Peyer's patch (tissue), 4 donors: ENCODE measurements around the gene COL3A1. TPM values are rescaled to one million over a fixed set of nuclear protein-coding genes. Genes with fewer than 3 reads are reported as not detected.

Experiments used
- DNase-seq, 3 donors: peaks; one replicate each; pipeline ENCODE4 v3.0.0-alpha.2; 2017 to 2019
- H3K27ac ChIP-seq, 4 donors: fragments of 200-600 bp; sonication (generic); one replicate each; pipeline ENCODE4 v1.5.1; 2016 to 2019
- H3K27me3 ChIP-seq, 2 donors: fragments of 200-600 bp; sonication (generic); one replicate each; pipeline ENCODE4 v1.5.1; 2019
- H3K36me3 ChIP-seq, 3 donors: fragments of 200-600 bp; sonication (generic); one replicate each; pipeline ENCODE4 v1.5.1; 2016 to 2019
- H3K4me1 ChIP-seq, 4 donors: fragments of 200-600 bp; sonication (generic); one replicate each; pipeline ENCODE4 v1.5.1; 2016 to 2019
- H3K4me3 ChIP-seq, 4 donors: fragments of 200-600 bp; sonication (generic); 1 replicate in 3 of 4; 2 replicates in 1 of 4; pipeline ENCODE4 v1.5.1; 2016 to 2019; ENCODE audit warnings: mild to moderate bottlenecking in 1 of 4
- H3K9me3 ChIP-seq, 4 donors: fragments of 200-600 bp; sonication (generic); one replicate each; pipeline ENCODE4 v1.5.1; 2016 to 2019; ENCODE audit warnings: mild to moderate bottlenecking in 1 of 4
- POLR2A ChIP-seq, 2 donors: fragments of 450-650 bp; IDR thresholded peaks; one replicate each; pipeline ENCODE4 v1.5.1; 2017; ENCODE audit warnings: antibody characterized with exemption in 2 of 2, mild to moderate bottlenecking in 2 of 2, moderate library complexity in 2 of 2
- total RNA-seq, 4 donors: library from RNA; depleted of rRNA; stranded (reverse); fragments of >200 nt; gene quantifications; one replicate each; pipeline ENCODE4 v1.1.0, GENCODE V29; 2016
- TF ChIP-seq, protein P1 (sequence below), 6 experiments: fragments of 450-650 bp in 4 of 6; fragments of 200-600 bp in 2 of 6; sonication (generic) in 1 of 6; IDR thresholded peaks; one replicate each; pipeline ENCODE4 v1.5.1; 2017 to 2019; ENCODE audit warnings: antibody characterized with exemption in 6 of 6, mild to moderate bottlenecking in 3 of 6, moderate library complexity in 1 of 6

Gene COL3A1
- total RNA-seq, 4 donors from 2014 or later = 33.9 to 317 (median 69.9) TPM

DNA sequence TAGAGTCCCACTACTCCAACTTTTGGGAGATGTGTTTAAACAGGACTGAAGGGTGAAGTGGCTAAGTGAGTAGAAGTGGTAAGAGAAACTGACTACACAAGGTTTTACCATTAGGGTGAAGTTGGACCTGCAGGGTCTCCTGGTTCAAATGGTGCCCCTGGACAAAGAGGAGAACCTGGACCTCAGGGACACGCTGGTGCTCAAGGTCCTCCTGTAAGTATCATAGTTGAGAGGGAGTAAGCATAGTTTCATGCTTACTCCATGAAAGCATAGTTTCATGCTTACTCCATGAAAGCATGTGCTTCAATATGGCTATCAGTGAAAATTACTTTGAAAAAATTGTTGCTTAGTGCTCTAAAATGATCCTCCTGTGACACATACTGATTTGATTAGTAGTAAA lies 19.1 kb downstream of the COL3A1 start:
- TF ChIP-seq, protein P1, sequence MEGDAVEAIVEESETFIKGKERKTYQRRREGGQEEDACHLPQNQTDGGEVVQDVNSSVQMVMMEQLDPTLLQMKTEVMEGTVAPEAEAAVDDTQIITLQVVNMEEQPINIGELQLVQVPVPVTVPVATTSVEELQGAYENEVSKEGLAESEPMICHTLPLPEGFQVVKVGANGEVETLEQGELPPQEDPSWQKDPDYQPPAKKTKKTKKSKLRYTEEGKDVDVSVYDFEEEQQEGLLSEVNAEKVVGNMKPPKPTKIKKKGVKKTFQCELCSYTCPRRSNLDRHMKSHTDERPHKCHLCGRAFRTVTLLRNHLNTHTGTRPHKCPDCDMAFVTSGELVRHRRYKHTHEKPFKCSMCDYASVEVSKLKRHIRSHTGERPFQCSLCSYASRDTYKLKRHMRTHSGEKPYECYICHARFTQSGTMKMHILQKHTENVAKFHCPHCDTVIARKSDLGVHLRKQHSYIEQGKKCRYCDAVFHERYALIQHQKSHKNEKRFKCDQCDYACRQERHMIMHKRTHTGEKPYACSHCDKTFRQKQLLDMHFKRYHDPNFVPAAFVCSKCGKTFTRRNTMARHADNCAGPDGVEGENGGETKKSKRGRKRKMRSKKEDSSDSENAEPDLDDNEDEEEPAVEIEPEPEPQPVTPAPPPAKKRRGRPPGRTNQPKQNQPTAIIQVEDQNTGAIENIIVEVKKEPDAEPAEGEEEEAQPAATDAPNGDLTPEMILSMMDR (IDR thresholded peaks at IDR 0.05) = no peak
- no peak for TF ChIP-seq POLR2A (IDR thresholded peaks at IDR 0.05)
- Histone ChIP-seq H3K27ac (no peak overlapping the region), H3K9me3 (no peaks in the 10 kb centered on the region), H3K4me1 (no peaks in the 10 kb centered on the region), H3K36me3 (peaks cover 0 to 26% (median 0%) of the 10 kb centered on the region in 3 donors), H3K27me3 (no peaks in the 10 kb centered on the region), H3K4me3 (no peak overlapping the region)
- DNase-seq = no peak

GRCh38 chr2:188997263-188997662 lies 23.1 kb downstream of the COL3A1 start:
- no peaks in the 10 kb centered on the region for H3K4me1 ChIP-seq
- DNase-seq = no peak
- H3K4me3 ChIP-seq = no peak overlapping the region
- H3K27ac ChIP-seq = no peak overlapping the region
- peaks cover 0 to 47% (median 0%) of the 10 kb centered on the region in 3 donors for H3K36me3 ChIP-seq
- H3K27me3 ChIP-seq = no peaks in the 10 kb centered on the region
- no peaks in the 10 kb centered on the region for H3K9me3 ChIP-seq
- TF ChIP-seq, protein P1 (IDR thresholded peaks at IDR 0.05) = no peak
- no peak for TF ChIP-seq POLR2A (IDR thresholded peaks at IDR 0.05)

GRCh38 chr2:189000221-189000620 lies 26.0 kb downstream of the COL3A1 start:
- TF ChIP-seq POLR2A (IDR thresholded peaks at IDR 0.05) = no peak
- TF ChIP-seq, protein P1 (IDR thresholded peaks at IDR 0.05) = no peak
- H3K36me3 ChIP-seq = peaks cover 0 to 50% (median 0%) of the 10 kb centered on the region in 3 donors

GRCh38 chr2:189002079-189002478 lies 27.9 kb downstream of the COL3A1 start:
- DNase-seq = no peak
- no peak for TF ChIP-seq POLR2A (IDR thresholded peaks at IDR 0.05)
- TF ChIP-seq, protein P1 (IDR thresholded peaks at IDR 0.05) = no peak
- no peaks in the 10 kb centered on the region for H3K9me3 ChIP-seq
- no peak overlapping the region for H3K4me3 ChIP-seq
- no peak overlapping the region for H3K27ac ChIP-seq
- H3K36me3 ChIP-seq = peaks cover 0 to 43% (median 0%) of the 10 kb centered on the region in 3 donors
- H3K27me3 ChIP-seq = no peaks in the 10 kb centered on the region
- H3K4me1 ChIP-seq = no peaks in the 10 kb centered on the region

More at GRCh38 chr2:189000221-189000620, 26.0 kb downstream of the COL3A1 start:
- H3K4me1 ChIP-seq = no peaks in the 10 kb centered on the region
- no peaks in the 10 kb centered on the region for H3K27me3 ChIP-seq
- DNase-seq = no peak
- no peak overlapping the region for H3K4me3 ChIP-seq
- H3K27ac ChIP-seq = no peak overlapping the region
- H3K9me3 ChIP-seq = no peaks in the 10 kb centered on the region

DNA sequence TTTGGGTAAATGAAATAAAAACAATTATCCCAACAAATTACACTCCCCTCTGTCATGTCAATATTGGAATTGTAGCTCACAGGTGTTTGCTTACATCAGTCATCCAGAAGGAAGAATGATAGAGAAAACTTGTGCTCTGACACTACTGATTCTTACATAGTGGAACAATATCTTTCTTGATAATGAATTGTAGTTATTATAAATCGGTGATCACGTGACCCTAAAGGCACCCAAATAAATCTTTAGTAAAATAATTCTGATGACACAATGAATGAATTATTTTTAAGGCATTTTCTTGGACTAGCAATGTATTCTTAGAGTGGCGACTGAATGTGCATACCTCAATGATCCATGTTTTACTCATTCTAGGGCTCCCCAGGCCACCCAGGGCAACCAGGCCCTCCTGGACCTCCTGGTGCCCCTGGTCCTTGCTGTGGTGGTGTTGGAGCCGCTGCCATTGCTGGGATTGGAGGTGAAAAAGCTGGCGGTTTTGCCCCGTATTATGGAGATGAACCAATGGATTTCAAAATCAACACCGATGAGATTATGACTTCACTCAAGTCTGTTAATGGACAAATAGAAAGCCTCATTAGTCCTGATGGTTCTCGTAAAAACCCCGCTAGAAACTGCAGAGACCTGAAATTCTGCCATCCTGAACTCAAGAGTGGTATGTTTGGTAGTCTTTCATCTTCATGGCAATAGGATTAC lies 34.5 kb downstream of the COL3A1 start:
- H3K27me3 ChIP-seq = no peaks in the 10 kb centered on the region
- H3K4me3 ChIP-seq = no peak overlapping the region
- H3K4me1 ChIP-seq = no peaks in the 10 kb centered on the region
- H3K27ac ChIP-seq = no peak overlapping the region
- H3K36me3 ChIP-seq = peaks cover 0 to 19% (median 0%) of the 10 kb centered on the region in 3 donors
- no peak for DNase-seq
- no peaks in the 10 kb centered on the region for H3K9me3 ChIP-seq
- TF ChIP-seq, protein P1 (IDR thresholded peaks at IDR 0.05) = no peak
- TF ChIP-seq POLR2A (IDR thresholded peaks at IDR 0.05) = no peak
